Upper lobe of left lung (tissue), 6 donors: ENCODE results near the gene TAF8. TPM values are rescaled to one million over a fixed set of nuclear protein-coding genes. Genes with fewer than 3 reads are reported as not detected.

ENCODE experiments used
- ATAC-seq, 2 donors: fragments of 200-7000 bp; cut with Tn5 transposase; one replicate each; pipeline ENCODE4 v1.9.1; 2022; ENCODE audit warnings: mild to moderate bottlenecking in 2 of 2, moderate library complexity in 2 of 2; ENCODE audit not compliant: low FRiP score in 2 of 2
- DNase-seq, 2 donors: peaks; one replicate each; pipeline ENCODE4 v3.0.0-alpha.2; 2019 to 2020
- H3K27ac ChIP-seq, 4 donors: fragments of 200-600 bp; sonication (generic); one replicate each; pipeline ENCODE4 v1.5.1; 2016 to 2019
- H3K27me3 ChIP-seq, 4 donors: fragments of 200-600 bp; sonication (generic); one replicate each; pipeline ENCODE4 v1.5.1; 2017 to 2019
- H3K36me3 ChIP-seq, 4 donors: fragments of 200-600 bp; sonication (generic); one replicate each; pipeline ENCODE4 v1.5.1; 2016 to 2019
- H3K4me1 ChIP-seq, 4 donors: fragments of 200-600 bp; sonication (generic); one replicate each; pipeline ENCODE4 v1.5.1; 2018 to 2019
- H3K4me3 ChIP-seq, 4 donors: fragments of 200-600 bp; sonication (generic); one replicate each; pipeline ENCODE4 v1.5.1; 2017 to 2019; ENCODE audit warnings: mild to moderate bottlenecking in 2 of 4, moderate library complexity in 1 of 4
- H3K9me3 ChIP-seq, 4 donors: fragments of 200-600 bp; sonication (generic); one replicate each; pipeline ENCODE4 v1.5.1; 2018 to 2019
- CTCF ChIP-seq, 6 experiments: fragments of 450-650 bp in 4 of 6; fragments of 200-600 bp in 2 of 6; sonication (generic) in 2 of 6; IDR thresholded peaks; one replicate each; pipeline ENCODE4 v1.5.1; 2016 to 2019; ENCODE audit warnings: antibody characterized with exemption in 6 of 6
- EP300 ChIP-seq, 4 donors: sonication (generic); formaldehyde crosslinking; IDR thresholded peaks; one replicate each; pipeline ENCODE4 v1.5.1; 2017; ENCODE audit warnings: antibody characterized with exemption in 4 of 4, control low read depth in 2 of 4
- POLR2A ChIP-seq, 4 donors: fragments of 450-650 bp; IDR thresholded peaks; one replicate each; pipeline ENCODE4 v1.5.1; 2016 to 2017; ENCODE audit warnings: antibody characterized with exemption in 4 of 4, mild to moderate bottlenecking in 2 of 4
- POLR2AphosphoS5 ChIP-seq, 2 donors: sonication (generic); formaldehyde crosslinking; IDR thresholded peaks; one replicate each; pipeline ENCODE4 v1.5.1; 2017; ENCODE audit warnings: antibody characterized with exemption in 2 of 2
- WGBS, 2 donors: methylation state at CpG; one replicate each; pipeline ENCODE4 v1.1.5; 2017 to 2018; 5-methylcytosine and 5-hydroxymethylcytosine counted together
- total RNA-seq, 6 donors: library from RNA; depleted of rRNA in 4 of 6; stranded (reverse); fragments of >200 nt in 4 of 6; gene quantifications; one replicate each; pipeline versions ENCODE4 v1.1.0 to v1.2.1, GENCODE V29; 2016 to 2021
- donor health status: DM: no; HTN: no; CAD: no; lungs with moderate emphysema.
- donor health status: DM: no; HTN: yes; CAD: no; lungs with severe emphysema.

Gene TAF8
- total RNA-seq, 6 donors from 2014 or later = 23.0 to 67.1 (median 34.4) TPM

GRCh38 chr6:42053601-42054000 lies 3.3 kb downstream of the TAF8 start:
- TF ChIP-seq CTCF (IDR thresholded peaks at IDR 0.05) (no peak), EP300 (IDR thresholded peaks at IDR 0.05) (no peak), POLR2A (IDR thresholded peaks at IDR 0.05) (no peak), POLR2AphosphoS5 (IDR thresholded peaks at IDR 0.05) (no peak)
- DNase-seq = no peak
- Histone ChIP-seq H3K27me3 (no peaks in the 10 kb centered on the region), H3K4me3 (no peak overlapping the region), H3K4me1 (peaks cover 21 to 43% (median 28%) of the 10 kb centered on the region in 4 donors), H3K9me3 (no peaks in the 10 kb centered on the region), H3K36me3 (peaks cover 27 to 64% (median 51%) of the 10 kb centered on the region in 4 donors), H3K27ac (no peak overlapping the region)
- ATAC-seq = no peak

GRCh38 chr6:42059743-42060142 lies 9.4 kb downstream of the TAF8 start:
- Histone ChIP-seq H3K36me3 (peaks cover 51 to 100% (median 79%) of the 10 kb centered on the region in 4 donors), H3K27me3 (no peaks in the 10 kb centered on the region), H3K27ac (no peak overlapping the region), H3K4me3 (no peak overlapping the region), H3K9me3 (no peaks in the 10 kb centered on the region), H3K4me1 (no peaks in the 10 kb centered on the region)
- 95 to 96% methylated on average over 5 of the region's 5 CpGs for WGBS, 2 donors
- TF ChIP-seq POLR2A (IDR thresholded peaks at IDR 0.05) (no peak), POLR2AphosphoS5 (IDR thresholded peaks at IDR 0.05) (no peak), CTCF (IDR thresholded peaks at IDR 0.05) (no peak), EP300 (IDR thresholded peaks at IDR 0.05) (no peak)
- DNase-seq (no peak), ATAC-seq (no peak)

DNA sequence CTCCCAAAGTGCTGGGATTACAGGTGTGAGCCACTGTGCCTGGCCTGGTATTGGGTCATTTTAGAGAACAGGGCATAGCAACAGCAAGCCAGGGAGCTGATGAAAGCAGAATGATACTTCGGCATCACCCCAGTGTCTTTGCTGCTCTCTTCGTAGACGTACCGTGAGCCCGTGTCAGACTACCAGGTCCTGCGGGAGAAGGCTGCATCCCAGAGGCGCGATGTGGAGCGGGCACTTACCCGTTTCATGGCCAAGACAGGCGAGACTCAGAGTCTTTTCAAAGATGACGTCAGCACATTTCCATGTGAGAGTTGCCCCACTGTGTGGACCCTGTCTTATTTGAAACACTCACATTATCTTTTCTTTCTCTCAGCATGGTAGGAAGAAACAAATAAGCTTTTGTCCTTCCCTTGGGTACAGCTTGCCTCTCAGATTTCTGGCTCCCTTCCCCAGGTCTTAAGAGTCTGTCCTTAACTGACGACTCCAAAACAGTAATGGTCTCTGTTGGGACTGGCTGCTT lies 15.9 kb downstream of the TAF8 start:
- 97 to 100% methylated on average over 7 to 13 of the region's 13 CpGs for WGBS, 2 donors
- no peak overlapping the region for H3K4me3 ChIP-seq
- ATAC-seq (no peak), DNase-seq (no peak)
- no peaks in the 10 kb centered on the region for H3K4me1 ChIP-seq
- no peaks in the 10 kb centered on the region for H3K27me3 ChIP-seq
- no peak overlapping the region for H3K27ac ChIP-seq
- peaks cover 52 to 99% (median 79%) of the 10 kb centered on the region in 4 donors for H3K36me3 ChIP-seq
- TF ChIP-seq EP300 (IDR thresholded peaks at IDR 0.05) (no peak), CTCF (IDR thresholded peaks at IDR 0.05) (no peak), POLR2AphosphoS5 (IDR thresholded peaks at IDR 0.05) (no peak)
- no peaks in the 10 kb centered on the region for H3K9me3 ChIP-seq

GRCh38 chr6:42068173-42068572 lies 17.8 kb downstream of the TAF8 start:
- Histone ChIP-seq H3K27ac (no peak overlapping the region), H3K4me3 (no peak overlapping the region), H3K27me3 (no peaks in the 10 kb centered on the region), H3K4me1 (no peaks in the 10 kb centered on the region), H3K36me3 (peaks cover 63 to 99% (median 88%) of the 10 kb centered on the region in 4 donors), H3K9me3 (no peaks in the 10 kb centered on the region)
- ATAC-seq (no peak), DNase-seq (no peak)
- TF ChIP-seq CTCF (IDR thresholded peaks at IDR 0.05) (no peak), EP300 (IDR thresholded peaks at IDR 0.05) (no peak), POLR2A (IDR thresholded peaks at IDR 0.05) (no peak), POLR2AphosphoS5 (IDR thresholded peaks at IDR 0.05) (no peak)
- WGBS, 2 donors = 96 to 98% methylated on average over 7 of the region's 7 CpGs

DNA sequence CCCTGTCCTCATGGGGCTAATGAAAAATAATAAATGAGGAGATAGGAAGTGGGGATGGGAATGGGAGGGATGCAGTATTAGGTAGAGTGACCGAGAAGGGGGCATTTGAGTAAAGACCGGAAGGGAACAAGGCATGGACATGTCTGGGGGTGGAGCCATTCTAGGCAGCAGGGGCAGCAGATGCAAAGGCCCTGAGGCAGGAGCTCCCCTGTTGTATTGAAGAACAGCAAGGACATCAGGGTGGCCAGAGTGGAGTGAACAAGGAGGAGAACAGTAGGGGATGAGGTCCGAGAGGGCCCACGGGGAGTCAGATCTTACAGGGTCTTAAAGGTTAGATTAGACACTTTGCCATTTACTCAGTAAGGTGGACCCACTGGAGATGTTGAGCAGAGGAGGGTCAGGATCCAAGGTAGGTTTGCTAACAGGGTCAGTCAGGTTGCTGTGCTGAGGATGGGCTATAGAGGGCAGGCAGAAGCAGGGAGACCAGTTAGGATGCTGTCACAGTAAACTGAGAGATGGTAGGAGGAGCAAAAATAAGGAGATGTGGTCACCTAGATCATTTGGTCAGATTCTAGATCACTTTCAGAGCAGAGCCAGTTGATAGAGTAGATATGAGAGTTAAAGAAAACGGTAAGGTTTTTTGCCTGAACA lies 18.7 kb downstream of the TAF8 start:
- DNase-seq = no peak

More for the DNA sequence above, 18.7 kb downstream of the TAF8 start:
- H3K9me3 ChIP-seq = no peaks in the 10 kb centered on the region
- H3K4me1 ChIP-seq = no peaks in the 10 kb centered on the region
- H3K36me3 ChIP-seq = peaks cover 56 to 99% (median 89%) of the 10 kb centered on the region in 4 donors
- no peak overlapping the region for H3K4me3 ChIP-seq
- H3K27me3 ChIP-seq = no peaks in the 10 kb centered on the region
- no peak for ATAC-seq
- WGBS, 2 donors = 91 to 94% methylated on average over 5 of the region's 5 CpGs
- no peak overlapping the region for H3K27ac ChIP-seq
- no peak for TF ChIP-seq POLR2AphosphoS5 (IDR thresholded peaks at IDR 0.05)
- TF ChIP-seq CTCF (IDR thresholded peaks at IDR 0.05) = no peak
- TF ChIP-seq POLR2A (IDR thresholded peaks at IDR 0.05) = no peak
- TF ChIP-seq EP300 (IDR thresholded peaks at IDR 0.05) = no peak
